H1 (cell line): ENCODE measurements around the gene RPS15. TPM values are rescaled to one million over a fixed set of nuclear protein-coding genes. Genes with fewer than 3 reads are reported as not detected.
A peak's percentile ranks its signal among the peaks of the same experiment; 100 is the strongest.

Source experiments
- CTCF ChIA-PET: fragments of 300-600 bp; sonication (Branson Sonifier 250); formaldehyde crosslinking; loops from one replicate; lab custom pipeline; 2021; ENCODE audit not compliant: partially characterized antibody; lab: Charles Lee
- POLR2A ChIA-PET: fragments of 300-600 bp; sonication (Branson Sonifier 250); formaldehyde crosslinking; loops from one replicate; lab custom pipeline; 2021; ENCODE audit warnings: inconsistent platforms; ENCODE audit not compliant: partially characterized antibody; lab: Charles Lee
- DNase-seq, 2 experiments: peaks; one replicate each; pipeline versions ENCODE4 v3.0.0 to v3.0.0-alpha.2; 2010 to 2022; ENCODE audit warnings: low spot score in 2 of 2, low read depth in 1 of 2, mixed read lengths in 1 of 2
- FAIRE-seq: peaks from 2 replicates; lab custom pipeline; 2011; peaks lifted over from hg19 to GRCh38; lab: Jason Lieb, UNC
- H2AFZ ChIP-seq: 2 replicates; pipeline ENCODE4 v1.8.1; 2012; ENCODE audit warnings: low read length, inconsistent platforms
- H2AK5ac ChIP-seq: 2 replicates; pipeline ENCODE4 v1.6.1; 2013; ENCODE audit warnings: low read depth, low read length
- H2BK120ac ChIP-seq: replicated peaks from 2 replicates; pipeline ENCODE3; 2013; ENCODE audit warnings: low read depth, low read length, inconsistent platforms
- H2BK12ac ChIP-seq: 2 replicates; pipeline ENCODE4 v1.6.1; 2013; ENCODE audit warnings: low read depth, low read length
- H2BK15ac ChIP-seq: 2 replicates; pipeline ENCODE4 v1.6.1; 2013; ENCODE audit warnings: low read length
- H2BK20ac ChIP-seq: 2 replicates; pipeline ENCODE4 v1.6.1; 2013; ENCODE audit warnings: low read length
- H2BK5ac ChIP-seq: 2 replicates; pipeline ENCODE4 v1.6.1; 2013; ENCODE audit warnings: low read depth, low read length
- H3K14ac ChIP-seq: 2 replicates; pipeline ENCODE4 v1.6.1; 2013; ENCODE audit warnings: inconsistent platforms; ENCODE audit not compliant: insufficient read length
- H3K18ac ChIP-seq: 2 replicates; pipeline ENCODE4 v1.6.1; 2013; ENCODE audit warnings: low read length; ENCODE audit errors: extremely low read depth
- H3K23ac ChIP-seq: 2 replicates; pipeline ENCODE4 v1.6.1; 2013; ENCODE audit warnings: inconsistent platforms; ENCODE audit not compliant: insufficient read length
- H3K23me2 ChIP-seq: 2 replicates; pipeline ENCODE4 v1.6.1; 2013; ENCODE audit warnings: low read depth, low read length
- H3K27ac ChIP-seq: 2 replicates; pipeline ENCODE4 v1.6.1; 2011; ENCODE audit warnings: low read depth, low read length, inconsistent platforms
- H3K27me3 ChIP-seq, 4 experiments: replicated peaks in 1 of 4; 1 replicate in 1 of 4; 2 replicates in 3 of 4; pipeline versions ENCODE4 v1.6.1 to v1.8.1; 2011 to 2013; ENCODE audit warnings: low read length in 3 of 4, mild to moderate bottlenecking in 3 of 4, inconsistent platforms in 2 of 4, mixed read lengths in 2 of 4, moderate library complexity in 1 of 4; ENCODE audit not compliant: control insufficient read depth in 3 of 4, insufficient read depth in 3 of 4; ENCODE audit errors: extremely low read depth in 1 of 4
- H3K36me3 ChIP-seq, 4 experiments: 2 replicates each; pipeline versions ENCODE4 v1.6.1 to v1.8.1; 2011 to 2013; ENCODE audit warnings: mild to moderate bottlenecking in 4 of 4, low read length in 3 of 4, moderate library complexity in 2 of 4, control low read depth in 1 of 4, inconsistent platforms in 1 of 4; ENCODE audit not compliant: insufficient read depth in 4 of 4, control insufficient read depth in 2 of 4
- H3K4ac ChIP-seq: replicated peaks from 2 replicates; pipeline ENCODE3; 2013; ENCODE audit warnings: low read length, low read depth, mixed read lengths, inconsistent platforms; ENCODE audit not compliant: insufficient read length
- H3K4me1 ChIP-seq, 4 experiments: replicated peaks in 1 of 4; 1 replicate in 1 of 4; 2 replicates in 3 of 4; pipeline versions ENCODE4 v1.6.1 to v1.8.1; 2011 to 2013; ENCODE audit warnings: low read length in 3 of 4, inconsistent platforms in 2 of 4, mixed read lengths in 1 of 4; ENCODE audit not compliant: insufficient read depth in 4 of 4, control insufficient read depth in 3 of 4
- H3K4me2 ChIP-seq, 2 experiments: 2 replicates each; pipeline versions ENCODE4 v1.6.1 to v1.8.1; 2011 to 2013; ENCODE audit warnings: low read depth in 2 of 2, low read length in 2 of 2, control low read depth in 1 of 2, inconsistent platforms in 1 of 2, mild to moderate bottlenecking in 1 of 2; ENCODE audit not compliant: insufficient read depth in 1 of 2
- H3K4me3 ChIP-seq, 4 experiments: fragments of 200-600, 300-600 bp in 1 of 4; sonication (generic), shearing (Covaris generic), sonication (Bioruptor Twin) in 1 of 4; 2 replicates each; pipeline versions ENCODE4 v1.5.1 to v1.8.1; 2011 to 2016; ENCODE audit warnings: low read length in 4 of 4, low read depth in 3 of 4, control low read depth in 2 of 4, inconsistent platforms in 2 of 4, mild to moderate bottlenecking in 2 of 4, mixed read lengths in 1 of 4, moderate library complexity in 1 of 4; ENCODE audit not compliant: insufficient read depth in 2 of 4; ENCODE audit errors: extremely low read depth in 1 of 4
- H3K56ac ChIP-seq: replicated peaks from 2 replicates; pipeline ENCODE3; 2013; ENCODE audit warnings: low read depth, mild to moderate bottlenecking, mixed read lengths, low read length, inconsistent platforms; ENCODE audit not compliant: insufficient read length
- H3K79me1 ChIP-seq: 2 replicates; pipeline ENCODE4 v1.6.1; 2013; ENCODE audit warnings: low read depth, low read length, control low read depth
- H3K79me2 ChIP-seq, 2 experiments: 2 replicates each; pipeline versions ENCODE4 v1.6.1 to v1.8.1; 2012 to 2013; ENCODE audit warnings: low read length in 2 of 2, mild to moderate bottlenecking in 2 of 2, inconsistent platforms in 1 of 2; ENCODE audit not compliant: insufficient read depth in 2 of 2, control insufficient read depth in 1 of 2
- H3K9ac ChIP-seq, 4 experiments: replicated peaks in 1 of 4; 1 replicate in 1 of 4; 2 replicates in 3 of 4; pipeline versions ENCODE4 v1.6.1 to v1.8.1; 2011 to 2013; ENCODE audit warnings: low read depth in 3 of 4, low read length in 3 of 4, control low read depth in 2 of 4, mild to moderate bottlenecking in 2 of 4, moderate library complexity in 2 of 4, inconsistent platforms in 1 of 4; ENCODE audit errors: extremely low read depth in 1 of 4
- H3K9me3 ChIP-seq, 2 experiments: 2 replicates each; pipeline versions ENCODE4 v1.6.1 to v1.8.1; 2012 to 2013; ENCODE audit warnings: mild to moderate bottlenecking in 2 of 2, moderate library complexity in 2 of 2, control low read depth in 1 of 2, inconsistent platforms in 1 of 2, low read depth in 1 of 2, low read length in 1 of 2, mixed read lengths in 1 of 2; ENCODE audit not compliant: insufficient read depth in 2 of 2
- H4K20me1 ChIP-seq, 2 experiments: replicated peaks in 1 of 2; 2 replicates each; pipeline versions ENCODE3 to v1.8.1; 2011 to 2013; ENCODE audit warnings: inconsistent platforms in 2 of 2, low read length in 2 of 2, mild to moderate bottlenecking in 1 of 2; ENCODE audit not compliant: insufficient read depth in 2 of 2, control insufficient read depth in 1 of 2
- H4K5ac ChIP-seq: 2 replicates; pipeline ENCODE4 v1.6.1; 2013; ENCODE audit warnings: low read length, low read depth, mixed read lengths, inconsistent platforms; ENCODE audit not compliant: insufficient read length
- H4K8ac ChIP-seq: 2 replicates; pipeline ENCODE4 v1.8.0; 2013; ENCODE audit warnings: mild to moderate bottlenecking, moderate library complexity, low read length, inconsistent platforms; ENCODE audit not compliant: insufficient read depth; ENCODE audit errors: extremely low read depth
- H4K91ac ChIP-seq: replicated peaks from 2 replicates; pipeline ENCODE3; 2013; ENCODE audit warnings: low read length, mixed read lengths, inconsistent platforms; ENCODE audit not compliant: insufficient read length
- EZH2 ChIP-seq: fragments of 200-600 bp; sonication (generic); IDR thresholded peaks from 2 replicates; pipeline ENCODE4 v1.7.1; 2012; ENCODE audit warnings: low read depth, mild to moderate bottlenecking, moderate library complexity, low read length, inconsistent platforms; ENCODE audit not compliant: severe bottlenecking
- FOSL1 ChIP-seq: IDR thresholded peaks from 2 replicates; pipeline ENCODE4 v1.6.1; 2011; ENCODE audit warnings: mild to moderate bottlenecking, low read depth, low read length, moderate library complexity; ENCODE audit not compliant: insufficient read depth
- GTF2F1 ChIP-seq: IDR thresholded peaks from 2 replicates; pipeline ENCODE4 v1.6.1; 2012; ENCODE audit warnings: low read depth, low read length, improper control_type of control experiment, borderline replicate concordance
- PHF8 ChIP-seq: fragments of 200-600 bp; sonication (generic); conservative IDR thresholded peaks from 2 replicates; pipeline ENCODE4 v1.7.1; 2012; ENCODE audit warnings: low read depth, mild to moderate bottlenecking, inconsistent platforms, low read length, moderate library complexity
- POU5F1 ChIP-seq: IDR thresholded peaks from 2 replicates; pipeline ENCODE4 v1.6.1; 2011; ENCODE audit warnings: low read depth, mild to moderate bottlenecking, low read length, moderate library complexity
- RXRA ChIP-seq: IDR thresholded peaks from 2 replicates; pipeline ENCODE4 v1.6.1; 2011; ENCODE audit warnings: low read depth, mild to moderate bottlenecking, low read length, moderate library complexity; ENCODE audit not compliant: insufficient read depth
- SIRT6 ChIP-seq: IDR thresholded peaks from one replicate; pipeline ENCODE4 v1.7.1; 2012; ENCODE audit warnings: low read length, inconsistent platforms
- SUZ12 ChIP-seq: fragments of 200-600 bp; sonication (generic); IDR thresholded peaks from 2 replicates; pipeline ENCODE4 v1.6.1; 2012; ENCODE audit warnings: mild to moderate bottlenecking, inconsistent platforms, low read length, moderate library complexity, mixed read lengths
- WGBS, 2 experiments: shearing (Covaris generic) in 1 of 2; methylation state at CpG; one replicate each; pipeline versions ENCODE4 v1.1.6 to v1.1.7; 2013 to 2015; ENCODE audit warnings: low lambda C conversion rate in 2 of 2, mixed read lengths in 2 of 2, inconsistent platforms in 1 of 2, low coverage in 1 of 2, missing lambda C conversion rate in 1 of 2; ENCODE audit not compliant: insufficient replicate concordance in 2 of 2, insufficient coverage in 1 of 2, insufficient read length in 1 of 2; ENCODE audit errors: extremely low coverage in 1 of 2, missing lambda C conversion rate in 1 of 2; 5-methylcytosine and 5-hydroxymethylcytosine counted together
- polyA plus RNA-seq, 7 experiments: library from polyadenylated mRNA; depleted of rRNA in 3 of 7; stranded (reverse) in 5 of 7; unstranded in 2 of 7; fragments of >200 nt in 5 of 7; fragments of 200-250 nt in 2 of 7; gene quantifications; 1 replicate in 5 of 7; 2 replicates in 1 of 7; 4 replicates in 1 of 7; pipeline versions ENCODE4 v1.2.1 to v1.2.3, GENCODE V29; 2011 to 2013; ENCODE audit warnings: missing spikeins in 2 of 7, mixed read lengths in 2 of 7
- total RNA-seq: library from RNA; stranded (reverse); fragmentation: NEBNext Ultra II Directional; extraction: Animal tissue kit (Norgen Biotek cat#: 25700); gene quantifications from 2 replicates; pipeline ENCODE4 v1.2.1, GENCODE V29; 2021

The RPS15 gene
- total and polyA plus RNA-seq, 2 of the 8 experiments (the other 6 are each of a cell fraction or from before 2014, with no cell fraction given), result 1,562 to 3,890 TPM

- H2AFZ ChIP-seq, result no peak overlapping the region
- no peak overlapping the region for H3K23ac ChIP-seq
- ChIA-PET POLR2A (interaction anchor here (0.7 to 5.5 kb wide), 11 partner anchors 8 to 397 kb away, joined by 3 to 72 read pairs (median 5); partner anchors contain the start of genes APC2 and CIRBP), CTCF (interaction anchor here (0.9 to 5.5 kb wide), 9 partner anchors 10 to 391 kb away, joined by 3 to 53 read pairs (median 6); no protein-coding TSS in a partner anchor)
- no peak overlapping the region for H4K91ac ChIP-seq
- no peaks in the 10 kb centered on the region for H3K79me2 ChIP-seq
- H3K4me3 ChIP-seq, result peak overlapping the region in 3 of 4 experiments; percentile 11 to 51 (median 23); a peak in 5 of 8 replicates
- TF ChIP-seq FOSL1 (no peak), GTF2F1 (no peak), PHF8 (no peak), SUZ12 (peak; percentile 45), RXRA (no peak), SIRT6 (no peak), EZH2 (peak; percentile 61), POU5F1 (no peak)
- H4K5ac ChIP-seq, result no peak overlapping the region
- H3K56ac ChIP-seq, result no peak overlapping the region
- H2BK5ac ChIP-seq, result no peak overlapping the region
- peaks cover 15 to 42% of the 10 kb centered on the region in 2 experiments for H4K20me1 ChIP-seq
- H3K79me1 ChIP-seq, result no peaks in the 10 kb centered on the region
- peaks cover 0 to 51% (median 26%) of the 10 kb centered on the region in 4 experiments; a peak in 5 of 7 replicates for H3K4me1 ChIP-seq
- peak overlapping the region; percentile 85; the same call in 1 of the 2 replicates for H4K8ac ChIP-seq
- DNase-seq (no peak), FAIRE-seq (no peak)
- H3K9me3 ChIP-seq, result peaks cover 0 to 7% of the 10 kb centered on the region in 2 experiments; a peak in 1 of 4 replicates
- H3K27ac ChIP-seq, result no peak overlapping the region
- no peak overlapping the region for H2BK20ac ChIP-seq
- peaks cover 65 to 82% (median 81%) of the 10 kb centered on the region in 4 experiments for H3K27me3 ChIP-seq
- peaks cover 0 to 41% (median 0%) of the 10 kb centered on the region in 4 experiments; a peak in 2 of 8 replicates for H3K36me3 ChIP-seq
- H3K23me2 ChIP-seq, result peaks cover 13% of the 10 kb centered on the region; the same call in 1 of the 2 replicates
- no peak overlapping the region for H2BK12ac ChIP-seq
- H2AK5ac ChIP-seq, result no peak overlapping the region
- H3K18ac ChIP-seq, result no peak overlapping the region
- H3K14ac ChIP-seq, result no peak overlapping the region
- H2BK15ac ChIP-seq, result no peak overlapping the region
- H3K4me2 ChIP-seq, result peak overlapping the region; percentile 64 to 86
- H2BK120ac ChIP-seq, result no peak overlapping the region
- no peak overlapping the region for H3K4ac ChIP-seq
- WGBS, 2 experiments, result 12% methylated on average over 32 of the region's 36 CpGs; no CpG with 5 or more reads in 1 of the 2 experiments
- H3K9ac ChIP-seq, result no peak overlapping the region
These were observed 29.0 kb downstream of the RPS15 start for GRCh38 chr19:1467215-1467489.
